Measurements from ENCODE around the gene CTAGE8.
"Not testable (repeated sequence)": the region's sequence is repeated elsewhere in the genome, so short reads cannot be mapped to it uniquely, and the experiment has no call there.

The CTAGE8 gene

DNA sequence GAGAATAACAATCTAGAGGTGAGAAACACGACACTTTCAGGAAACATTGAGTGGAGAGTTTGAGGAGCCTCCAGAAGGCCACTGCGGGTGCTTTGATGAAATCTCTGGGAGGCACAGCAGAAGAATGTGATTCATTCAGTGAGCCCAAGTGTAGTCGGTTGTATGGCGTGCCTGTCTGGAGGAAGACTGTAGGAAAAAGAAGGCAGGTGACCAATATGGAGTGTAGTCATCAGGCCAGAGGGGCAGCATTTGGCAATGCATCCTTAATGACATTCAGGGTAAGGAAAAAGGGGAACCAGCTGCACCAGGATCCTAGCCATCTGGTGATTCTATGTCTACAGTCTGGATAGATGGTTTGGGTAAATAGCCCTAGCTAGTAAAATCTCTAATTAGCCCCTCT lies 16.8 kb downstream of the CTAGE8 start:
- not testable (repeated sequence) for FAIRE-seq

DNA sequence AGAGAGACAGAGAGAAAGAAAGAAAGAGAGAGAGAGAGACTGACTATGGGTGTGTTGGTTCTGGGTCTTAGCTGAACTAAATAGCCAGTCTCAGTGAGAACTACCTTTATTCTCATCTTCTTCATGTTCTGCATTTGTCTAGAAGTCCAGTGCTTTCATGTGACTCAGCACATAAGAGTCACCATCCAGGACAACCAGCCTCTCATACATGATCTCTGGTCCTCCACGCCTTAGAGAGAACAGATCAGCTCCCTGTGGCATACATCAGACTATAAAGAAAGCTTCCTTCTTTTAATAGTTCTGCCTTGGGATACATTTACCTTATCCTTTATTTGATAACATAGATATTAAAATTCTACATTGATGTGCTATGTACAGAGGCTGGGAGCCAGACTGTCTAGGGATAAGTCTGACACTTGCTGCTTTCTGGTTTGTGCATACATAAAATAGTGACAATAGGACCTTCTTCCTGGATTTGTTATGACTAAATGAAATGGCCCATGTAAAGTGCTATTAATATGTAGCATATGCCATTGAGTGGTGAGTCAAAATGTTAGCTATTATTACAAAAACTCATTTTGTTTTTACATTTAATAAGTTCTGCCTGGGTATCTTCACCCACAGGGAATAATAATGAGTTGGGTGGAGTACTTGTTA lies 21.3 kb downstream of the CTAGE8 start:
- not testable (repeated sequence) for FAIRE-seq

DNA sequence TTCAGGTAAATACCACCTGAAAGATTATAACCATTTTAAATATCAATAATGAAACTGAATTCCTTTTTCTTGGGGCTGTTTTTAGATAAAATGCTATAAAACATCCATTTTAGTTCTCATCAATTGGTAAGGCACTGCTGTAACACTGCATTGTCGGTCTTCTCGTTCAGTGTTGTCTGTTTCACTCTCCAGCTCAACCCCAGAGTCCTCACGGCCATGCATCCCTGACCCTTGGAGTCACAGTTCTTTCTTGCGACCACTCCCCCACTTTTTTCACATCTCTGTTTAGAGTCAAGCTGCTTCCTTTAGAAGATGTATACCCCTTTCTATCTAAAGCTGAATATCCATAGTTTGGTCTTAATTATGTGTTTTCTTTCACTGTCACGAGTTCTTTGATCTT lies 22.1 kb downstream of the CTAGE8 start:
- not testable (repeated sequence) for FAIRE-seq

DNA sequence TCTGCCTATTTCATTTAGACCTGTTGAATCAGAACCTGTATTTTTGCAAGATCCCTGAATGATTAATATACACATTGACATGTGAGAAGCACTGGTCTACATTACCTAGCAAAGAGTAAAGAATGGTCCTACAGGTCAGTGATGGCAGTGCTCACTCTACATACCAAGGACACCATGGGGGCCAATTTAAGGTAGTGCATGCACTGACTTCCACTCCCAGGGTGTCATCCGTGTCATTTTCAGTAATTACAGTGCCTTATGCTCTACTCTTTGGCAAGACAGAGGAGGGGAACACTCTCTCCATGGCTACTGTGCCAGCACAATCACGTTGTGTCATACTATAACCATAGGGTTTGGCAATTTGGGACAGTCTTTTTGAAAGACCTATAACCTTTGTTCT lies 23.7 kb downstream of the CTAGE8 start:
- not testable (repeated sequence) for FAIRE-seq

DNA sequence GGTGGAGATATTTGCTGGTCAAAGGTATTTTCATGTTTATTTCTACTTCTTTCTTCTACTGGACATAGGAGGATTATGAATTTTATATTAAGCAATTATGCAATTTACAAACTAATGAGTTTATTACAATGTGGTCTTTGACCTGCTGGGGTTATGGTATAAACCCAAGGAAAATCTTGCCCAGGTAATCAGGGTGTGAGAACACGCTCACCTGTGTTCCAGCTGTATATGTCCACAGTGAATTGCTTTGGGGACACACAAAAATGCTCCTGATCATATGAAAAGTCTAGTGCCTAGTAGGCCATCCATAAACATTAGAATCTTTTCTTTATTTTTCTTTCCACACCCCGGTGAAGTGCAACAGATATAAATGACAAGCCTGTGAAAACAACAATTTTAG lies 29.7 kb downstream of the CTAGE8 start, which contains the start of gene OR2A42:
OR2A42 (minus strand) TSS at position 241 of the 400 bp plus-strand sequence. CDS start 6,762 bp downstream, outside the sequence.
- FAIRE-seq = not testable (repeated sequence)

DNA sequence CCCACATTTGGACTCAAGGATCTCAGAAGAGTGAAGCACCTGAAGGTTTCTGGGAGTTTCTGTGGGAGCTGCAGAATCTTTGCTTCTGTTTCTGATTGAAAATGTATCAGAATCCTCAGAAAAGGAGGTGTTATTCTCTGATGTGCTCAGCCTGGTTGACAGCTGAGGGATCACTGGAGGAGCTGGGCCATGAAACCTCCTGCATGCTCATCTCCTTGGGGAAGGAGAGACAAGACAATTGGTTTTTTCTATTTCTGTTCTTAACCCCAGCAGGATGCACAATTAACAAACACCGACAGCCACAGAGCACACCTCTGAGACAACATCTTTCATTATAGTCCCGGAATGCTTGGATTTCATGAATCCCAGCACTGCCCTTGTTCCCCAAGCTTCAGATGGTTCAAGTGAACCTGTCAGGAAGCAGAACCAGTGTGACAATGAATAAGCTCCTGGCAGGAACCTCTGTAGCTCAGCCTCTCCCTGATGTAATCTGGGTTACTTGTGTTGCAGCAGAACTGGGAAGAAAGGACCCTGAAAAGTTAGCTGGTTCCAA lies 30.5 kb downstream of the CTAGE8 start:
- not testable (repeated sequence) for FAIRE-seq

DNA sequence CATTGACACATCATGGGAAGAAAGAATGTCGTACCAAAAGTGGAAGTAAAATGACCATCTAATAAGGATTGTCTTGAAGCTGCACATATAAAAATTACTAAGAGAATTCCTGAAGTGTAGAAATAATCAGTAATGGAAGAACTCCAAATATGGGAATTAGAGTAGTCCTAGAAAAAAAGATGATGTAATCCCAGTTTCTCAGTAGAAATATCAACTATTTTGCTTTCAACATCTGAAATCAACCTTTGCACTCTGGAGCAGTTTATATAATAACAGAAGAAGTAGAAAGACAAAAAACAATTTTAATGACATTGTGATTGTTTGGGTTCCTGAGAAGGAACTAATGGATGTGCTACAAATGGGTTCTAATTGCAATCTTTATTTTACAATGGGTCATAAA lies 36.0 kb downstream of the CTAGE8 start:
- FAIRE-seq = not testable (repeated sequence)

DNA sequence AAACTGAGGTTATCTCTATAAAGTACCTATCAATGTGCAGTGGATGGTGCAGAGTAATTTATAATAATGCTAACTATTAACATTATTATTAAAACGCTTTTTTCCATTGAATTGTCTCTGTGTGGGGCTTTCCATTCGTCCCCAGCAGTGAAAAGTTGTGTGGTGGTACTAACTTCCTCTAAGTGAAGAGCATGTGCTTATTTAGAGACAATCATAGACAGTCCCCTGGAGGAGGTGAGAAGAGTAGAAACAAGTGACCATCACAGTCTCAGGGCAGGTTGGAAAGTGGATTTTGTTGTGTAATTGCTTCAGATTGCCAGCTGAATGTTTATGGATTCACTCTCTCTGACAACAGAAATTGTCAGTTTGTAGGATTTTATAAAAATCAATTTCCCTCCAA lies 38.1 kb downstream of the CTAGE8 start:
- FAIRE-seq = not testable (repeated sequence)

DNA sequence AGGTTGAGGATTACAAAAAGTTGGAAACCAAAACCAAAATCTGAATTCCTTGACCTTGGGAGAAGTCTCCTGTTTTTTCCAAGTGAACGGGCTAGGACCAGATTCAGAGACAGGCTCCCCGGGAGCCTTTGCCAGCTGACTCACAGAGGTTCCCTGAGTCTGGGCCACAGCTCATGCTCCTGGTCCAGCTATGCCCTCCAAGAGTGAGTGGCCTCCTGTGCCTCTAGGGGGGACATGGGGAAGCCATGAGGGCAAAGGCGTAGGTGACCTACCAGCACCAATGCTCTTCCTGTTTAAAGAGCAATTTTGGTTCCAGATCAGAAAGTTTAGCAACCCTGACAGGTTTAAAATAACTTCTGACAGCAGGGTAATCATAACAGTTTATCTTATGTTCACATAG lies 40.3 kb downstream of the CTAGE8 start:
- FAIRE-seq = not testable (repeated sequence)

DNA sequence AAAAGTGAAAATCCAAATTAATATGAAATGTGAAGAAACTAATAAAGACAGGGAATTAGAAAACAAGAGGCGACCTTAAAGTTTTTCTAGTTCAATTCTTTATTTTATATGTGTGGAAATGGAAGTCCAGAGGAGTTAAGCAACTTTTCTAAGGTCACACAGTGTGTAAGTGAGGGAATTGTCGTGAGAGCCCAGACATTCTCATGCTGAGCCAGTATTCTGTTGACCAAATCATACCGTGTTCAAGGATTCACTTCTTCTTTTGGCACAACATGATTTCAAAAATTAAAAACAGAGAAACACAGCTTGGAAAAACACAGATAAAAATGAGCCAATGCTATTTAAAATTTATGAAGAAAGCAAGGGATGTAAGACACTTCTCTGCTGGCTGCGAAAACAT lies 42.2 kb downstream of the CTAGE8 start:
- FAIRE-seq = not testable (repeated sequence)

DNA sequence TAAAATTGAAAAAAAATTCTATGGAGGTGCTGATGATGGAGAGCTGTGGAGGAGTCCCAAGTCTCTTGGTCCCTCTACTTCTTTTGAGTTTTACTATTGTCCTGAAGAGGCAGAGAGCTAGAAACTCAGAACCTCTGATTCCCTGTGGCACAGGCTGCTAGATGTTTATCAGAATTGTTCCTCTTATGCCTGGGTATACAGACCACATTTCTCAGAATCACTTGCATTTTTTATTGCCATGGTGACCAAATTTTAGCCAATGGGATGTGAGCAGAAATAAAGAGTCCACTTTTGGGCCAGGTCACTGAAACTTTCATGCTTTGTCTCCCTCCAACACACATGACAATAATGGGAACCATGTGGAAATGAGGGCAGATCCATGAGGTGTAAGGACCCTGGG lies 45.4 kb downstream of the CTAGE8 start:
- FAIRE-seq = not testable (repeated sequence)

DNA sequence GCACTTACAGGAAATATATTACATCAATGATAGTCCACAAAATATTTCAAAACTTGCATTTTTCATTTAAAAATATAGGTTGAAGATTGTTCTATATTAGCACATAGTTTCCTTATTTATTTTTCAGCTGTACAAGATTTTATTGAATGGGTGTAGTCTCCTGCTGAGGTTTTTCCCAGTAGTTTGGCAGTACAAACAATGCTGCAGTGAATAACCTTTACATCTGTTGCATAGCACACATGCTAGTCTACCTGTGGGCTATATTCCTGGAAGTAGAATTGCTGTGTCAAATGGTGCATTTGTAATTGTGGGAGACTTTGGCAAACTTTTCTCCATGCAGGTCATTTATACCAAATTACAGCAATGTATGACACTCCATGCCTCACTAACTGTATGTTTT lies 48.6 kb downstream of the CTAGE8 start:
- FAIRE-seq = not testable (repeated sequence)

DNA sequence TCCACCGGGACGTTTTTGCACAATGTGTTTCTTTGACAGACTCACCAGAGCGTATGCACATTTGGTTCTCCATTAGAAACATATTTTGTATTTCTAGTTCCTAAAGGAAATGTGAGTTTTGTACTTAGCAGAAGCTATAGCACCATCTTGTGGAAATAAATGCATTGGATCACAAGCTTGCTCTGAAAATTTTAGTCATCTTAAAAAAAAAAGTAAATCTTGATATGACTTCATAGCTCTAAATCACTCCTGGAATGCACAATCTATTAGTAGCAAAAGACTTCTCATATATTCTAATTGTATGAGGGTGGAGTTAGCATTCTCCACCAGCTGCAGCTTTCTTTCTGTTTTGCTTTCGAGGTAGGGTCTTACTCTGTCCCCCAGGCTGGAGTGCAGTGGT lies 49.9 kb downstream of the CTAGE8 start:
- not testable (repeated sequence) for FAIRE-seq

DNA sequence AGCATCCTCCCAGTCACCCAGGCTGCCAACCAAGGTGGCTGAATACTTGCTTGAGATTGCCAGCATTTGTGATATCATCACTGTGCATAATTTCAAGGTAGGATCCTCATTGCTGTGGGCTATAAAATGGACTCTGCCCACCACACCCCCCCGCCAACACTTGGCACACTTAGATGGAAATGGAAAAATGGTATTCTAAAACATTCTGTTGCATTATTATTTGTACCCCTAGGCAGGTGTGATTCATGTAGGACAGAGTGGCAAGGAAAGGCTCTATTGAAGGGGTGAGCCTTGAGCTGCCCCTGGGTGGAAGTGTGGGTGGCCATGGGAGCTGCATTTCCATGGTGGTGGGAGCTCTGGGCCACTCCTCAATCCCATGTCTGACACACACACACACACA lies 50.5 kb downstream of the CTAGE8 start:
- FAIRE-seq = not testable (repeated sequence)

DNA sequence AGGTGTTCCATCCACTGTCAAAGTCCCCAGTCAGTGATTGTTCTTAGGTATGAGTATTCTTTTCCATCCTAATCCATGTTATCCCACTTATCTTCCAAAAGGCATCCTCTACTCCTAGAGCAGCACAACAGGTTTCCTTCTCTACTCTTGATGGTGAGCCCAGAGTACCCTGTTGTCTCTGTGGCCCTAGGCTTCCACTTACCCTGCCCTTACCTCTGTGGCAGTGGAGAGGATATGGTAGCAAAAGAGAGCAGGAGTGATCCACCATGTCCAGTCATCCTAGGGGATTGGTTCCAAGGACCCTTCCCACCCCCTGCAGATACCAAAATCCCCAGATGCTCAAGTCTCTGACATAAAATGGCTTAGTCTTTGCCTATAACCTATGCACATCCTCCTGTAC lies 51.9 kb downstream of the CTAGE8 start:
- not testable (repeated sequence) for FAIRE-seq

All from G401.6 (cell line).